GM23338 (cell line): Measurements from ENCODE around the gene UCN. TPM values are rescaled to one million over a fixed set of nuclear protein-coding genes. Genes with fewer than 3 reads are reported as not detected.

Source experiments
- ATAC-seq: fragments of 200-7000 bp; cut with Tn5 transposase; 3 replicates; pipeline ENCODE4 v1.9.1; 2020
- DNase-seq: peaks from one replicate; pipeline ENCODE4 v3.0.0-alpha.2; 2015; ENCODE audit warnings: low spot score
- H2AFZ ChIP-seq: fragments of 200-600 bp; sonication (generic); 2 replicates; pipeline ENCODE4 v1.8.0; 2016; ENCODE audit warnings: antibody characterized with exemption, mild to moderate bottlenecking, moderate library complexity
- H3F3A ChIP-seq: fragments of 200-600 bp; sonication (generic); replicated peaks from 2 replicates; pipeline ENCODE4 v1.8.0; 2017; ENCODE audit warnings: antibody characterized with exemption, mixed run types, low read depth
- H3K27ac ChIP-seq: fragments of 200-600 bp; sonication (generic); 2 replicates; pipeline ENCODE4 v1.6.1; 2016; ENCODE audit warnings: low read depth
- H3K27me3 ChIP-seq: fragments of 200-600 bp; sonication (generic); 2 replicates; pipeline ENCODE4 v1.8.0; 2016; ENCODE audit warnings: mild to moderate bottlenecking, mixed run types, moderate library complexity; ENCODE audit not compliant: insufficient read depth
- H3K36me3 ChIP-seq: fragments of 200-600 bp; sonication (generic); 2 replicates; pipeline ENCODE4 v1.8.0; 2016; ENCODE audit warnings: mild to moderate bottlenecking; ENCODE audit not compliant: insufficient read depth
- H3K4me1 ChIP-seq: fragments of 200-600 bp; sonication (generic); 2 replicates; pipeline ENCODE4 v1.8.0; 2016; ENCODE audit warnings: mild to moderate bottlenecking, moderate library complexity; ENCODE audit not compliant: insufficient read depth
- H3K4me2 ChIP-seq: fragments of 200-600 bp; sonication (generic); 2 replicates; pipeline ENCODE4 v1.7.1; 2017; ENCODE audit warnings: mixed run types
- H3K4me3 ChIP-seq: fragments of 200-600 bp; sonication (generic); 2 replicates; pipeline ENCODE4 v1.6.1; 2016; ENCODE audit warnings: mixed run types
- H3K79me2 ChIP-seq: fragments of 200-600 bp; sonication (generic); replicated peaks from 2 replicates; pipeline ENCODE4 v1.8.0; 2017; ENCODE audit warnings: mild to moderate bottlenecking; ENCODE audit not compliant: insufficient read depth
- H3K9me2 ChIP-seq: fragments of 200-600 bp; sonication (generic); 2 replicates; pipeline ENCODE4 v1.8.0; 2017; ENCODE audit not compliant: insufficient read depth
- H4K20me1 ChIP-seq: fragments of 200-600 bp; sonication (generic); replicated peaks from 2 replicates; pipeline ENCODE4 v1.8.0; 2017; ENCODE audit warnings: mild to moderate bottlenecking; ENCODE audit not compliant: insufficient read depth
- H3K27ac Mint-ChIP-seq: 2 replicates; pipeline ENCODE4 v1.8.0; 2020; ENCODE audit warnings: inconsistent platforms, mild to moderate bottlenecking, moderate library complexity, mixed read lengths
- H3K27me3 Mint-ChIP-seq: 3 replicates; pipeline ENCODE4 v1.8.0; 2022; ENCODE audit warnings: low read depth, mild to moderate bottlenecking, moderate library complexity, mixed read lengths, inconsistent platforms; ENCODE audit not compliant: insufficient read depth, poor library complexity
- H3K36me3 Mint-ChIP-seq: 3 replicates; pipeline ENCODE4 v1.8.0; 2021; ENCODE audit warnings: low read depth, mild to moderate bottlenecking, inconsistent platforms, moderate library complexity, mixed read lengths
- H3K4me1 Mint-ChIP-seq: 3 replicates; pipeline ENCODE4 v1.8.0; 2020; ENCODE audit warnings: mild to moderate bottlenecking, inconsistent platforms, mixed read lengths
- H3K4me3 Mint-ChIP-seq: 3 replicates; pipeline ENCODE4 v1.8.0; 2021; ENCODE audit warnings: moderate library complexity, mild to moderate bottlenecking, inconsistent platforms, mixed read lengths
- H3K9me3 Mint-ChIP-seq: 3 replicates; pipeline ENCODE4 v1.8.0; 2020; ENCODE audit warnings: moderate library complexity, mild to moderate bottlenecking, inconsistent platforms, mixed read lengths
- CTCF ChIP-seq, 2 experiments: fragments of 200-600 bp in 1 of 2; sonication (generic) in 1 of 2; conservative IDR thresholded peaks; 2 replicates each; pipeline versions ENCODE4 v1.5.1 to v1.6.1; 2016 to 2017; ENCODE audit warnings: antibody characterized with exemption in 2 of 2, low read depth in 2 of 2, mild to moderate bottlenecking in 2 of 2, moderate library complexity in 1 of 2
- EZH2 ChIP-seq: fragments of 200-600 bp; sonication (generic); IDR thresholded peaks from one replicate; pipeline ENCODE4 v1.8.0; 2017; ENCODE audit warnings: antibody characterized with exemption, mild to moderate bottlenecking, low read depth; ENCODE audit not compliant: unreplicated experiment
- JUNB ChIP-seq: IDR thresholded peaks from one replicate; pipeline ENCODE4 v1.6.1; 2016; ENCODE audit warnings: antibody characterized with exemption; ENCODE audit not compliant: unreplicated experiment
- POLR2AphosphoS5 ChIP-seq: IDR thresholded peaks from 2 replicates; pipeline ENCODE4 v1.6.1; 2016; ENCODE audit warnings: antibody characterized with exemption, low read depth
- ZNF114 ChIP-seq: fragments of 250-450 bp; sonication (Bioruptor Pico); IDR thresholded peaks from 2 replicates; pipeline ENCODE4 v1.5.0; 2020; ENCODE audit warnings: mild to moderate bottlenecking, moderate library complexity
- ZNF462 ChIP-seq: fragments of 250-450 bp; sonication (Bioruptor Pico); IDR thresholded peaks from 2 replicates; pipeline ENCODE4 v1.5.0; 2020; ENCODE audit warnings: mild to moderate bottlenecking, moderate library complexity
- polyA plus RNA-seq: library from polyadenylated mRNA; unstranded; fragments of >200 nt; fragmentation: Nextera tagmentation; extraction: Ambion mirVana; gene quantifications from 2 replicates; pipeline ENCODE4 v1.2.1, GENCODE V29; 2016
- total RNA-seq: library from RNA; depleted of rRNA; stranded (reverse); fragments of >200 nt; shearing (Covaris generic); gene quantifications from 2 replicates; pipeline ENCODE4 v1.2.3, GENCODE V29; 2014
- TF ChIP-seq, protein P1 (sequence below): IDR thresholded peaks from 2 replicates; pipeline ENCODE4 v1.6.1; 2016; ENCODE audit warnings: antibody characterized with exemption

UCN gene
- total and polyA plus RNA-seq, 2 experiments from 2014 or later: 0.59 to 0.99 TPM

GRCh38 chr2:27351802-27352598, 43.8 kb upstream of the UCN start:
- H3K27me3 Mint-ChIP-seq: peaks cover 9% of the 10 kb centered on the region
- H3F3A ChIP-seq: peaks cover 4% of the 10 kb centered on the region
- no peak for DNase-seq
- H3K4me1 ChIP-seq: peaks cover 41% of the 10 kb centered on the region
- no peak overlapping the region for H2AFZ ChIP-seq
- H3K36me3 Mint-ChIP-seq: peaks cover 22% of the 10 kb centered on the region
- H3K4me2 ChIP-seq: no peak overlapping the region
- H3K79me2 ChIP-seq: peaks cover 91% of the 10 kb centered on the region
- no peaks in the 10 kb centered on the region for H3K9me2 ChIP-seq
- peaks cover 32% of the 10 kb centered on the region for H4K20me1 ChIP-seq
- peaks cover 29% of the 10 kb centered on the region for H3K4me1 Mint-ChIP-seq
- no peak for ATAC-seq
- H3K4me3 Mint-ChIP-seq: no peak overlapping the region
- no peak for TF ChIP-seq JUNB
- no peak overlapping the region for H3K27ac Mint-ChIP-seq
- H3K36me3 ChIP-seq: peaks cover 7% of the 10 kb centered on the region; the same call in 1 of the 2 replicates
- H3K9me3 Mint-ChIP-seq: peaks cover under 1% of the 10 kb centered on the region; the same call in 2 of the 3 replicates
- no peak overlapping the region for H3K4me3 ChIP-seq
- H3K27ac ChIP-seq: peak overlapping the region; percentile 85
- H3K27me3 ChIP-seq: no peaks in the 10 kb centered on the region

DNA sequence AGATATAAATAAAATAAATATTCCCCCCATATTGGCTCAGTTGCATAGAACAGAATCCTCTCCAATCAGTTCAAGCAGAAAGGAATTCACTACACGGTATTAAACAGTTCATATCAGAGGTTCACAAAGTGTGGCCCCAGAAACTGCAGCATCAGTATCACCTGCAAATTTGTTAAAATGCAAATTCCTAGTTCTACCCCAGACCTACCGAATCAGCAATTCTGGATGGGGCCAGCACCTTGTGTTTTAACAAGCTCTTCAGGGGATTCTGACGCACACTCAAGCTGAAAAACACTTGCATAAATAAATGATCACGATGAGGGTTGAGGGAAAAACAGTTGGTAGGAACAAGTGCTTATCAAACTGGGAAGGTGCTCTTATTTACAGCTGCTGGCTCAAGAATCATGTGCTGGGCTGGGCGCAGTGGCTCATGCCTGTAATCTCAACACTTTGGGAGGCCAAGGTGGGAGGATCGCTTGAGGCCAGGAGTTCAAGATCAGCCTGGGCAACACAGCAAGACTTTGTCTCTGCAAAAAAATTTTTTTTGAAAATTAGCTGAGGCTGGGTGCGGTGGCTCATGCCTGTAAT, 42.0 kb upstream of the UCN start:
- Mint-ChIP-seq H3K27me3 (peaks cover 2% of the 10 kb centered on the region), H3K4me1 (peaks cover 25% of the 10 kb centered on the region), H3K4me3 (no peak overlapping the region), H3K36me3 (peaks cover 21% of the 10 kb centered on the region), H3K27ac (peak overlapping the region; percentile 48; the same call in 1 of the 2 replicates), H3K9me3 (no peaks in the 10 kb centered on the region)
- DNase-seq (no peak), ATAC-seq (no peak)
- H3K9me2 ChIP-seq: no peaks in the 10 kb centered on the region
- H3F3A ChIP-seq: peaks cover 4% of the 10 kb centered on the region; the same call in 1 of the 2 replicates
- peaks cover 42% of the 10 kb centered on the region for H4K20me1 ChIP-seq
- H3K79me2 ChIP-seq: peaks cover 100% of the 10 kb centered on the region
- H3K4me1 ChIP-seq: peaks cover 36% of the 10 kb centered on the region
- no peak overlapping the region for H3K4me3 ChIP-seq
- H3K27ac ChIP-seq: peak overlapping the region; percentile 19; the same call in 1 of the 2 replicates
- peaks cover 7% of the 10 kb centered on the region; the same call in 1 of the 2 replicates for H3K36me3 ChIP-seq
- no peak overlapping the region for H3K4me2 ChIP-seq
- no peak overlapping the region for H2AFZ ChIP-seq
- no peaks in the 10 kb centered on the region for H3K27me3 ChIP-seq
- TF ChIP-seq ZNF114 (no peak), ZNF462 (CRISPR knock-in tag) (no peak), EZH2 (no peak), POLR2AphosphoS5 (no peak), CTCF (conservative IDR thresholded peaks at IDR 0.05; ENCODE audit: low read depth in 2 of 2) (no peak)
- TF ChIP-seq, protein P1, sequence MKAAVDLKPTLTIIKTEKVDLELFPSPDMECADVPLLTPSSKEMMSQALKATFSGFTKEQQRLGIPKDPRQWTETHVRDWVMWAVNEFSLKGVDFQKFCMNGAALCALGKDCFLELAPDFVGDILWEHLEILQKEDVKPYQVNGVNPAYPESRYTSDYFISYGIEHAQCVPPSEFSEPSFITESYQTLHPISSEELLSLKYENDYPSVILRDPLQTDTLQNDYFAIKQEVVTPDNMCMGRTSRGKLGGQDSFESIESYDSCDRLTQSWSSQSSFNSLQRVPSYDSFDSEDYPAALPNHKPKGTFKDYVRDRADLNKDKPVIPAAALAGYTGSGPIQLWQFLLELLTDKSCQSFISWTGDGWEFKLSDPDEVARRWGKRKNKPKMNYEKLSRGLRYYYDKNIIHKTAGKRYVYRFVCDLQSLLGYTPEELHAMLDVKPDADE: no peak
